ENCODE results near the gene L1CAM. TPM values are rescaled to one million over a fixed set of nuclear protein-coding genes. Genes with fewer than 3 reads are reported as not detected.

The L1CAM gene
- total and polyA plus RNA-seq, 9 of the 15 experiments (the other 6 are each of a cell fraction or from before 2014, with no cell fraction given): 0.09 to 0.86 (median 0.26) TPM; not detected in 3

- TF ChIP-seq ZBTB40 (IDR thresholded peaks at IDR 0.05) (0 out of 2 replicates have a peak, but pooled peaks have one; percentile 16), ZBTB40 (CRISPR knock-in tag; IDR thresholded peaks at IDR 0.05) (no peak), USF2 (CRISPR knock-in tag; IDR thresholded peaks at IDR 0.05) (no peak), MCM3 (IDR thresholded peaks at IDR 0.05) (no peak), ZNF197 (CRISPR knock-in tag; IDR thresholded peaks at IDR 0.05; ENCODE audit: low read depth) (0 out of 2 replicates have a peak, but pooled peaks have one; percentile 54), MAFF (IDR thresholded peaks at IDR 0.05; ENCODE audit: low read length) (no peak), HDAC8 (tag; IDR thresholded peaks at IDR 0.05) (no peak), ZNF449 (CRISPR knock-in tag; IDR thresholded peaks at IDR 0.05) (no peak), VEZF1 (CRISPR knock-in tag; IDR thresholded peaks at IDR 0.05) (peak; percentile 50), PKNOX1 (IDR thresholded peaks at IDR 0.05) (no peak), TGIF2 (CRISPR knock-in tag; IDR thresholded peaks at IDR 0.05) (no peak), RCOR1 (IDR thresholded peaks at IDR 0.05; ENCODE audit: borderline replicate concordance in 1 of 2, low read depth in 2 of 2, low read length in 2 of 2) (no peak), NCOA4 (IDR thresholded peaks at IDR 0.05; ENCODE audit: partially characterized antibody) (no peak)
Measured at GRCh38 chrX:153925739-153926551, 40.0 kb upstream of the L1CAM start, which contains the start of gene ARHGAP4 (continued).

All from K562 (cell line).